Neural progenitor cell (in vitro differentiated cells): ENCODE data around the gene ANGEL2. TPM values are rescaled to one million over a fixed set of nuclear protein-coding genes. Genes with fewer than 3 reads are reported as not detected.
A peak's percentile ranks its signal among the peaks of the same experiment; 100 is the strongest.

Experiments
- DNase-seq: peaks from one replicate; pipeline ENCODE4 v3.0.0-alpha.2; 2016; ENCODE audit warnings: low spot score
- H2AFZ ChIP-seq: fragments of 200-600 bp; sonication (generic); replicated peaks from 2 replicates; pipeline ENCODE4 v1.6.1; 2016; ENCODE audit warnings: antibody characterized with exemption
- H3F3A ChIP-seq: fragments of 200-600 bp; sonication (generic); 2 replicates; pipeline ENCODE4 v1.6.1; 2016; ENCODE audit warnings: antibody characterized with exemption, low read depth
- H3K27ac ChIP-seq: fragments of 200-600 bp; sonication (generic); 2 replicates; pipeline ENCODE4 v1.5.1; 2016; ENCODE audit warnings: mild to moderate bottlenecking
- H3K27me3 ChIP-seq: fragments of 200-600 bp; sonication (generic); 2 replicates; pipeline ENCODE4 v1.6.1; 2016; ENCODE audit warnings: mild to moderate bottlenecking, moderate library complexity
- H3K36me3 ChIP-seq: fragments of 200-600 bp; sonication (generic); 2 replicates; pipeline ENCODE4 v1.5.1; 2016
- H3K4me1 ChIP-seq: fragments of 200-600 bp; sonication (generic); 2 replicates; pipeline ENCODE4 v1.6.1; 2016; ENCODE audit warnings: mixed run types
- H3K4me2 ChIP-seq: fragments of 200-600 bp; sonication (generic); 2 replicates; pipeline ENCODE4 v1.6.1; 2016
- H3K4me3 ChIP-seq: fragments of 200-600 bp; sonication (generic); 2 replicates; pipeline ENCODE4 v1.5.1; 2016
- H3K79me2 ChIP-seq: fragments of 200-600 bp; sonication (generic); 2 replicates; pipeline ENCODE4 v1.6.1; 2016; ENCODE audit warnings: low read depth
- H3K9ac ChIP-seq: fragments of 200-600 bp; sonication (generic); 2 replicates; pipeline ENCODE4 v1.6.1; 2016
- H3K9me3 ChIP-seq: fragments of 200-600 bp; sonication (generic); 2 replicates; pipeline ENCODE4 v1.5.1; 2016; ENCODE audit warnings: low read depth
- H4K20me1 ChIP-seq: fragments of 200-600 bp; sonication (generic); 2 replicates; pipeline ENCODE4 v1.6.1; 2016; ENCODE audit warnings: low read depth
- H3K27ac Mint-ChIP-seq: 3 replicates; pipeline ENCODE4 v1.8.0; 2021; ENCODE audit warnings: mixed read lengths
- H3K27me3 Mint-ChIP-seq: 2 replicates; pipeline ENCODE4 v1.8.0; 2022; ENCODE audit warnings: low read depth, mild to moderate bottlenecking, inconsistent platforms, moderate library complexity, mixed read lengths; ENCODE audit not compliant: insufficient read depth
- H3K36me3 Mint-ChIP-seq: 3 replicates; pipeline ENCODE4 v1.8.0; 2021; ENCODE audit warnings: mixed read lengths
- H3K4me1 Mint-ChIP-seq: 3 replicates; pipeline ENCODE4 v1.8.0; 2021; ENCODE audit warnings: mixed read lengths
- H3K4me3 Mint-ChIP-seq: 3 replicates; pipeline ENCODE4 v1.8.0; 2021; ENCODE audit warnings: mild to moderate bottlenecking, moderate library complexity, mixed read lengths
- H3K9me3 Mint-ChIP-seq: 3 replicates; pipeline ENCODE4 v1.8.0; 2020; ENCODE audit warnings: mixed read lengths
- EZH2 ChIP-seq: fragments of 200-600 bp; sonication (generic); IDR thresholded peaks from 2 replicates; pipeline ENCODE4 v1.6.1; 2017; ENCODE audit warnings: antibody characterized with exemption, mild to moderate bottlenecking, moderate library complexity
- EZH2phosphoT487 ChIP-seq: fragments of 200-600 bp; sonication (generic); IDR thresholded peaks from 2 replicates; pipeline ENCODE4 v1.6.1; 2017; ENCODE audit warnings: antibody characterized with exemption
- total RNA-seq: library from RNA; depleted of rRNA; stranded (reverse); fragments of >200 nt; gene quantifications from 2 replicates; pipeline ENCODE4 v1.2.3, GENCODE V29; 2015; ENCODE audit warnings: low replicate concordance
- TF ChIP-seq, protein P1 (sequence below): fragments of 200-600 bp; sonication (generic); IDR thresholded peaks from 2 replicates; pipeline ENCODE4 v1.5.1; 2017; ENCODE audit warnings: antibody characterized with exemption, mild to moderate bottlenecking

The ANGEL2 gene
- total RNA-seq, 1 donor from 2014 or later = 101 TPM

- no peak overlapping the region for H3K27ac Mint-ChIP-seq
- Histone ChIP-seq H3K27ac (peak overlapping the region; percentile 76), H3K27me3 (no peaks in the 10 kb centered on the region), H3K36me3 (no peaks in the 10 kb centered on the region), H3K79me2 (peaks cover 53% of the 10 kb centered on the region), H3K4me3 (peak overlapping the region; percentile 69), H3F3A (peaks cover 3% of the 10 kb centered on the region), H2AFZ (peak overlapping the region; percentile 90), H3K9me3 (no peaks in the 10 kb centered on the region), H3K4me1 (peaks cover 9% of the 10 kb centered on the region), H3K4me2 (peak overlapping the region; percentile 83), H4K20me1 (no peaks in the 10 kb centered on the region), H3K9ac (peak overlapping the region; percentile 50)
- H3K36me3 Mint-ChIP-seq = peaks cover 7% of the 10 kb centered on the region
- peak overlapping the region; percentile 100 for H3K4me3 Mint-ChIP-seq
- TF ChIP-seq EZH2 = no peak
- TF ChIP-seq, protein P1, sequence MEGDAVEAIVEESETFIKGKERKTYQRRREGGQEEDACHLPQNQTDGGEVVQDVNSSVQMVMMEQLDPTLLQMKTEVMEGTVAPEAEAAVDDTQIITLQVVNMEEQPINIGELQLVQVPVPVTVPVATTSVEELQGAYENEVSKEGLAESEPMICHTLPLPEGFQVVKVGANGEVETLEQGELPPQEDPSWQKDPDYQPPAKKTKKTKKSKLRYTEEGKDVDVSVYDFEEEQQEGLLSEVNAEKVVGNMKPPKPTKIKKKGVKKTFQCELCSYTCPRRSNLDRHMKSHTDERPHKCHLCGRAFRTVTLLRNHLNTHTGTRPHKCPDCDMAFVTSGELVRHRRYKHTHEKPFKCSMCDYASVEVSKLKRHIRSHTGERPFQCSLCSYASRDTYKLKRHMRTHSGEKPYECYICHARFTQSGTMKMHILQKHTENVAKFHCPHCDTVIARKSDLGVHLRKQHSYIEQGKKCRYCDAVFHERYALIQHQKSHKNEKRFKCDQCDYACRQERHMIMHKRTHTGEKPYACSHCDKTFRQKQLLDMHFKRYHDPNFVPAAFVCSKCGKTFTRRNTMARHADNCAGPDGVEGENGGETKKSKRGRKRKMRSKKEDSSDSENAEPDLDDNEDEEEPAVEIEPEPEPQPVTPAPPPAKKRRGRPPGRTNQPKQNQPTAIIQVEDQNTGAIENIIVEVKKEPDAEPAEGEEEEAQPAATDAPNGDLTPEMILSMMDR = no peak
- no peak for TF ChIP-seq EZH2phosphoT487
- peaks cover 3% of the 10 kb centered on the region for H3K27me3 Mint-ChIP-seq
- no peaks in the 10 kb centered on the region for H3K9me3 Mint-ChIP-seq
- DNase-seq = peak; percentile 29
- H3K4me1 Mint-ChIP-seq = peaks cover 15% of the 10 kb centered on the region
These were observed 1.0 kb downstream of the ANGEL2 start for GRCh38 chr1:213014642-213015041.

- H2AFZ ChIP-seq = no peak overlapping the region
- H3K27me3 Mint-ChIP-seq = no peaks in the 10 kb centered on the region
- no peaks in the 10 kb centered on the region for H3K9me3 ChIP-seq
- H3K4me1 ChIP-seq = no peaks in the 10 kb centered on the region
- no peak overlapping the region for H3K4me3 Mint-ChIP-seq
- H3K27ac Mint-ChIP-seq = no peak overlapping the region
- H3K36me3 ChIP-seq = peaks cover 7% of the 10 kb centered on the region
- TF ChIP-seq EZH2 = no peak
- TF ChIP-seq, protein P1 = no peak
- TF ChIP-seq EZH2phosphoT487 = no peak
- no peak overlapping the region for H3K9ac ChIP-seq
- peaks cover 51% of the 10 kb centered on the region for H3K79me2 ChIP-seq
- peaks cover 4% of the 10 kb centered on the region for H3K4me1 Mint-ChIP-seq
- H3K27ac ChIP-seq = no peak overlapping the region
- no peak overlapping the region for H3K4me3 ChIP-seq
- H3K36me3 Mint-ChIP-seq = peaks cover 15% of the 10 kb centered on the region
- H3K9me3 Mint-ChIP-seq = no peaks in the 10 kb centered on the region
- H3F3A ChIP-seq = no peaks in the 10 kb centered on the region
- no peak overlapping the region for H3K4me2 ChIP-seq
- no peaks in the 10 kb centered on the region for H4K20me1 ChIP-seq
- DNase-seq = no peak
- H3K27me3 ChIP-seq = no peaks in the 10 kb centered on the region
These were observed 7.1 kb downstream of the ANGEL2 start for GRCh38 chr1:213008564-213008963.

DNA sequence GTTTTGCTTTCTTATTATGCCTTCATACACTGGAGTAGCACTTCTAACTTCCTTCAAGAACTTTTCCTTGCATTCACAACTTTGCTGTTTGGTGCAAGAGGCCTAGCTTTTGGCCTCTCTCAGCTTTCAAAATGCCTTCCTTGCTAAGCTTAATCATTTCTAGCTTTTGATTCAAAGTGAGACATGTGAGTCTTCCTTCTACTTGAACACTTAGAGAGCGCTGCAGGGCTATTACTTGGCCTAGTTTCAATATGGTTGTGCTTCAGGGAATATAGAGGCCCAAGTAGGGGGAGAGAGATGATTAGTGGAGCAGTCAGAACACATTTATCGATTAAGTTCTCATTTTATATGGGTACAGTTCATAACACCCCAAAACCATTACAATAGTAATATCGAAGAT, 12.4 kb downstream of the ANGEL2 start:
- Histone ChIP-seq H3K4me1 (no peaks in the 10 kb centered on the region), H3K4me3 (no peak overlapping the region), H3K27me3 (no peaks in the 10 kb centered on the region), H3K4me2 (no peak overlapping the region), H3K9ac (no peak overlapping the region), H2AFZ (no peak overlapping the region), H3K27ac (no peak overlapping the region), H3K9me3 (no peaks in the 10 kb centered on the region), H3F3A (no peaks in the 10 kb centered on the region), H3K79me2 (no peaks in the 10 kb centered on the region), H4K20me1 (no peaks in the 10 kb centered on the region), H3K36me3 (peaks cover 14% of the 10 kb centered on the region)
- Mint-ChIP-seq H3K4me1 (no peaks in the 10 kb centered on the region), H3K9me3 (no peaks in the 10 kb centered on the region), H3K27me3 (no peaks in the 10 kb centered on the region), H3K36me3 (peaks cover 14% of the 10 kb centered on the region), H3K27ac (no peak overlapping the region), H3K4me3 (no peak overlapping the region)
- TF ChIP-seq EZH2 (no peak), EZH2phosphoT487 (no peak)
- TF ChIP-seq, protein P1 = no peak
- no peak for DNase-seq
